ENCODE results near the gene RAET1L. TPM values are rescaled to one million over a fixed set of nuclear protein-coding genes. Genes with fewer than 3 reads are reported as not detected.
A peak's percentile ranks its signal among the peaks of the same experiment; 100 is the strongest.

The RAET1L gene
- total and polyA plus RNA-seq, 10 of the 15 experiments (the other 5 are each of a cell fraction or from before 2014, with no cell fraction given), result not detected

DNA sequence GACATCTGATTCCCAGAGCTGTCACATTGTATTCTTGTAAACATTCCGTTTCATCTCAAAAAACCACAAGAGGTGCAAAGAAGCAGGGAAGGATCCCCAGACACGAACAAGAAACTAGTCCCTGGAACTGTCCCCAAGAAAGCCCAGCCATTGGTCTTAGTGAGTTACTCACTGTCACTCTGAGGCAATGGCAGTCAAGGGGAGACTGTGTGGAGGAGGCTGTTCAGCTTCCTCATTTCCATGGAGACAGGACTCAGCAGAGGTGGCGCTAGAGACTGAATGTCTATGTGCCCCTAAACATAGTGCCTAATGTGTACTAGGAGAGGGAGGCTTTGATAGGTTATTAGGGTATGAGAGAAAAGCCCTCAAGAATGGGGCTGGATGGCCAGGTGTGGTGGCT is 50.5 kb downstream of the RAET1L start:
- ATAC-seq (peak; percentile 57), FAIRE-seq (no peak), DNase-seq (ENCODE audit: low read depth, low spot score) (no peak)
- RAD21 ChIA-PET (ENCODE audit: unreplicated experiment), result no interaction called here
- TF ChIP-seq SP1 (IDR thresholded peaks at IDR 0.05; ENCODE audit: low read depth, low read length) (no peak), ETV6 (conservative IDR thresholded peaks at IDR 0.05 in 1 of 2, IDR thresholded peaks at IDR 0.05 in 1 of 2; ENCODE audit: borderline replicate concordance in 1 of 2, low read depth in 1 of 2) (no peak), SIN3A (IDR thresholded peaks at IDR 0.05; ENCODE audit: low read depth, low read length) (no peak), SPI1 (IDR thresholded peaks at IDR 0.05; ENCODE audit: borderline replicate concordance, insufficient read depth, low read depth, low read length) (no peak), RCOR1 (conservative IDR thresholded peaks at IDR 0.05; ENCODE audit: low read depth, low read length) (no peak), TCF3 (IDR thresholded peaks at IDR 0.05; ENCODE audit: borderline replicate concordance, insufficient read depth, low read depth, low read length) (no peak), NFXL1 (IDR thresholded peaks at IDR 0.05; ENCODE audit: borderline replicate concordance) (no peak)
- TF ChIP-seq, protein P1, sequence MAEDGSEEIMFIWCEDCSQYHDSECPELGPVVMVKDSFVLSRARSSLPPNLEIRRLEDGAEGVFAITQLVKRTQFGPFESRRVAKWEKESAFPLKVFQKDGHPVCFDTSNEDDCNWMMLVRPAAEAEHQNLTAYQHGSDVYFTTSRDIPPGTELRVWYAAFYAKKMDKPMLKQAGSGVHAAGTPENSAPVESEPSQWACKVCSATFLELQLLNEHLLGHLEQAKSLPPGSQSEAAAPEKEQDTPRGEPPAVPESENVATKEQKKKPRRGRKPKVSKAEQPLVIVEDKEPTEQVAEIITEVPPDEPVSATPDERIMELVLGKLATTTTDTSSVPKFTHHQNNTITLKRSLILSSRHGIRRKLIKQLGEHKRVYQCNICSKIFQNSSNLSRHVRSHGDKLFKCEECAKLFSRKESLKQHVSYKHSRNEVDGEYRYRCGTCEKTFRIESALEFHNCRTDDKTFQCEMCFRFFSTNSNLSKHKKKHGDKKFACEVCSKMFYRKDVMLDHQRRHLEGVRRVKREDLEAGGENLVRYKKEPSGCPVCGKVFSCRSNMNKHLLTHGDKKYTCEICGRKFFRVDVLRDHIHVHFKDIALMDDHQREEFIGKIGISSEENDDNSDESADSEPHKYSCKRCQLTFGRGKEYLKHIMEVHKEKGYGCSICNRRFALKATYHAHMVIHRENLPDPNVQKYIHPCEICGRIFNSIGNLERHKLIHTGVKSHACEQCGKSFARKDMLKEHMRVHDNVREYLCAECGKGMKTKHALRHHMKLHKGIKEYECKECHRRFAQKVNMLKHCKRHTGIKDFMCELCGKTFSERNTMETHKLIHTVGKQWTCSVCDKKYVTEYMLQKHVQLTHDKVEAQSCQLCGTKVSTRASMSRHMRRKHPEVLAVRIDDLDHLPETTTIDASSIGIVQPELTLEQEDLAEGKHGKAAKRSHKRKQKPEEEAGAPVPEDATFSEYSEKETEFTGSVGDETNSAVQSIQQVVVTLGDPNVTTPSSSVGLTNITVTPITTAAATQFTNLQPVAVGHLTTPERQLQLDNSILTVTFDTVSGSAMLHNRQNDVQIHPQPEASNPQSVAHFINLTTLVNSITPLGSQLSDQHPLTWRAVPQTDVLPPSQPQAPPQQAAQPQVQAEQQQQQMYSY (CRISPR knock-in tag; IDR thresholded peaks at IDR 0.05), result no peak
- TF ChIP-seq, protein P2, sequence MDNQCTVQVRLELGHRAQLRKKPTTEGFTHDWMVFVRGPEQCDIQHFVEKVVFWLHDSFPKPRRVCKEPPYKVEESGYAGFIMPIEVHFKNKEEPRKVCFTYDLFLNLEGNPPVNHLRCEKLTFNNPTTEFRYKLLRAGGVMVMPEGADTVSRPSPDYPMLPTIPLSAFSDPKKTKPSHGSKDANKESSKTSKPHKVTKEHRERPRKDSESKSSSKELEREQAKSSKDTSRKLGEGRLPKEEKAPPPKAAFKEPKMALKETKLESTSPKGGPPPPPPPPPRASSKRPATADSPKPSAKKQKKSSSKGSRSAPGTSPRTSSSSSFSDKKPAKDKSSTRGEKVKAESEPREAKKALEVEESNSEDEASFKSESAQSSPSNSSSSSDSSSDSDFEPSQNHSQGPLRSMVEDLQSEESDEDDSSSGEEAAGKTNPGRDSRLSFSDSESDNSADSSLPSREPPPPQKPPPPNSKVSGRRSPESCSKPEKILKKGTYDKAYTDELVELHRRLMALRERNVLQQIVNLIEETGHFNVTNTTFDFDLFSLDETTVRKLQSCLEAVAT (IDR thresholded peaks at IDR 0.05), result no peak
- TF ChIP-seq, protein P3, sequence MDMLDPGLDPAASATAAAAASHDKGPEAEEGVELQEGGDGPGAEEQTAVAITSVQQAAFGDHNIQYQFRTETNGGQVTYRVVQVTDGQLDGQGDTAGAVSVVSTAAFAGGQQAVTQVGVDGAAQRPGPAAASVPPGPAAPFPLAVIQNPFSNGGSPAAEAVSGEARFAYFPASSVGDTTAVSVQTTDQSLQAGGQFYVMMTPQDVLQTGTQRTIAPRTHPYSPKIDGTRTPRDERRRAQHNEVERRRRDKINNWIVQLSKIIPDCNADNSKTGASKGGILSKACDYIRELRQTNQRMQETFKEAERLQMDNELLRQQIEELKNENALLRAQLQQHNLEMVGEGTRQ (IDR thresholded peaks at IDR 0.05; ENCODE audit: borderline replicate concordance, low read depth, low read length), result no peak
- TF ChIP-seq, protein P4, sequence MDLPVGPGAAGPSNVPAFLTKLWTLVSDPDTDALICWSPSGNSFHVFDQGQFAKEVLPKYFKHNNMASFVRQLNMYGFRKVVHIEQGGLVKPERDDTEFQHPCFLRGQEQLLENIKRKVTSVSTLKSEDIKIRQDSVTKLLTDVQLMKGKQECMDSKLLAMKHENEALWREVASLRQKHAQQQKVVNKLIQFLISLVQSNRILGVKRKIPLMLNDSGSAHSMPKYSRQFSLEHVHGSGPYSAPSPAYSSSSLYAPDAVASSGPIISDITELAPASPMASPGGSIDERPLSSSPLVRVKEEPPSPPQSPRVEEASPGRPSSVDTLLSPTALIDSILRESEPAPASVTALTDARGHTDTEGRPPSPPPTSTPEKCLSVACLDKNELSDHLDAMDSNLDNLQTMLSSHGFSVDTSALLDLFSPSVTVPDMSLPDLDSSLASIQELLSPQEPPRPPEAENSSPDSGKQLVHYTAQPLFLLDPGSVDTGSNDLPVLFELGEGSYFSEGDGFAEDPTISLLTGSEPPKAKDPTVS (IDR thresholded peaks at IDR 0.05; ENCODE audit: low read depth, low read length), result no peak
- SMC1A ChIA-PET (ENCODE audit: uncharacterized antibody, unreplicated experiment), result no interaction called here
- Histone ChIP-seq H3K79me2 (ENCODE audit: control insufficient read depth, insufficient read depth, low read length) (no peaks in the 10 kb centered on the region), H4K20me1 (ENCODE audit: control insufficient read depth, insufficient read depth) (no peaks in the 10 kb centered on the region), H3K4me3 (no peak overlapping the region), H3K36me3 (ENCODE audit: control insufficient read depth in 2 of 2, insufficient read depth in 2 of 2, low read length in 1 of 2) (no peaks in the 10 kb centered on the region), H3K27me3 (replicated peaks in 1 of 2; ENCODE audit: control insufficient read depth in 2 of 2, insufficient read depth in 2 of 2, low read length in 1 of 2) (peaks cover 0 to 1% of the 10 kb centered on the region in 2 experiments; a peak in 2 of 4 replicates), H2AFZ (ENCODE audit: control insufficient read depth, low read depth, low read length) (no peak overlapping the region), H3K4me1 (ENCODE audit: control insufficient read depth, insufficient read depth, low read length) (no peaks in the 10 kb centered on the region), H3K9me3 (replicated peaks; ENCODE audit: control insufficient read depth, insufficient read depth, low read length) (no peaks in the 10 kb centered on the region), H3K9ac (ENCODE audit: control insufficient read depth, insufficient read depth, low read length) (no peak overlapping the region), H3K4me2 (ENCODE audit: control insufficient read depth, insufficient read depth) (no peak overlapping the region), H3K27ac (ENCODE audit: control insufficient read depth, insufficient read depth) (no peak overlapping the region)
- in situ Hi-C loops (cut with MboI), result no loop called here
- 4% methylated on average over 3 of the region's 3 CpGs for WGBS (ENCODE audit: insufficient coverage, insufficient replicate concordance, low lambda C conversion rate, missing lambda C conversion rate)
- BruUV-seq (replicated peaks), result no TSS peak
- intact Hi-C loops (cut with micrococcal nuclease; ENCODE audit: unreplicated experiment), result no loop called here
- CTCF ChIA-PET, result no interaction called here
- POLR2A ChIA-PET, result no interaction called here
